GM19372 (cell line): ENCODE data around the gene TWIST2.

ENCODE experiments used
- ATAC-seq: cut with Tn5 transposase; IDR thresholded peaks from one replicate; pipeline ENCODE4 v1.9.1; 2021; ENCODE audit warnings: mild to moderate bottlenecking, low read depth, moderate library complexity; ENCODE audit not compliant: unreplicated experiment

Gene TWIST2

DNA sequence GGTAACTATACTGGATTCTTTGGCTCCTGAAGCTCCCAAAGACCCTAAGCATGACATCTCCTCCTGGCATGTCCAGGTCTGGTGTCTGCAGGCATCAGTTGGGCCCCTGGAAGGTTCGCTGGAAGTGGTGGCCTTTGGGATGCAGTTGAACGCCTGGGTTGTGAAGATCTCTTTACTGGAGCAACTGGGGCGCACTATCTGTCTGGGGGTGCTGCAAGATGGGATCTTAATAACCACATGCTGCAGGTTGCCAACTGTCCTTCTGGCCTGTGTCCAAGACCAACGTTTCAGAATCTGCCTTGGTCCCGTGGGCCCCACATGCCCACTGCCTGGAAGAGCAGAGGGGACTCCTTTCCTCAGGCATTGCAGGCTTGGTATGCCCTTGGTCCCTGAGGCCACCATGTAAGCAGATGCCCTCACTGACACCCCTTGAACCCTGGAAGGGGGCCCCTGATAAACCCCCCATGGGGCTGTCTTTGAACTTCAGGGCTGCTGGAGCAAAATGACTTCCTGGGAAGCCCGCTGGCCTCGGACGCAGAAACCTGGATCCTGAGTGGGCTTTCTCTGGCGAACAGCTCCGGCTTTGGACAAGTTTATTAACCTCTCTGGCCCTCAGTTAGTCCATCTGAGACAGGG lies 101.9 kb downstream of the TWIST2 start:
- no peak for ATAC-seq

DNA sequence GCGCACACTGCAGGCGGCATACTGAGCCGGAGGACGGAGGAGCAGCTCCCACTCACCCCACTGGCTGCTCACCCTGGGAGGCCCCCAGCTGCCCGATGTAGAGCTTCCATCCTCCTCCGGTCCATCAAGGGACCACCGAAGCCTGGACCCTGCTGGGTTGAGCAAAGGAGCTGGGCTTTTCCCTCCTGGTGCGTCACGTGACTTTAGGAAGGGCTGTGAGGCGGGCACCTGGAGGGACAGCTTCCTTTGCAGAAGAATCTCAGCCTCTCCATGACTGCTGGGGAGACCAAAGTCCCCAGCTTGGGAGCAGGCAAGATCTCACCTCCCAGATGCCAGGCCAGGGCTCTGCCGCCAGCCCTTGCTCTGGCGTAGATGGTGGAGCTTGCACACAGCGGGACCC lies 102.7 kb downstream of the TWIST2 start:
- ATAC-seq, result no peak

DNA sequence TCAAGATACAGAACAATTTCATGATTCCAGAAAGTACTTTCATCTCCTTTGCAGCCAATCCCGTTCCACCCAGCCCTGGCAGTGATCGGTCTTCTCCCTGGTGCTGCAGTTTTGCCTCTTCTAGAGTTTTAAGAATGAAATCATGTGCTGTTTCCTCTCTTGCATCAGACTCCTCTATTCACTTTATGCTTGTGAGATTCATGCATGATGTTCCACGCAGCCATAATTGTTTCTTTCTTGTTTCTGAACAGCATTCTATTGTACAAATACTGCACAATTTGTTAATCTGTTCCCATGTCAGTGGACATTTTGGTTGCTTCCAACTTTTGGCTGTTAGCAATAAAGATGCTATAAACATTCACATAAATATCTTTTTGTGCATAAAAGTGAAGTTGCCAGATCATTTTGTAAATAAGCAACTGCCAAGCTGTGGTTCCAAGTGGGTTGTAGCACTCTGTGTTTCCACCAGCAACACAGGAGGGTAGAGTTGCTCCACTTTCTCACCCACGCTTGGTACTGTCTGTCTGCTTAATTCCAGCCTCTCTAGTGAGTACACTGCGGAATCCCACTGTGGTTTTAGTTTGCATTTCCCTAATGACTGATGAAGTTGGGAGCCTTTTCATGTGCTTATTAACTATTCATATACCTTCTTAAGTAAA lies 104.5 kb downstream of the TWIST2 start:
- no peak for ATAC-seq

DNA sequence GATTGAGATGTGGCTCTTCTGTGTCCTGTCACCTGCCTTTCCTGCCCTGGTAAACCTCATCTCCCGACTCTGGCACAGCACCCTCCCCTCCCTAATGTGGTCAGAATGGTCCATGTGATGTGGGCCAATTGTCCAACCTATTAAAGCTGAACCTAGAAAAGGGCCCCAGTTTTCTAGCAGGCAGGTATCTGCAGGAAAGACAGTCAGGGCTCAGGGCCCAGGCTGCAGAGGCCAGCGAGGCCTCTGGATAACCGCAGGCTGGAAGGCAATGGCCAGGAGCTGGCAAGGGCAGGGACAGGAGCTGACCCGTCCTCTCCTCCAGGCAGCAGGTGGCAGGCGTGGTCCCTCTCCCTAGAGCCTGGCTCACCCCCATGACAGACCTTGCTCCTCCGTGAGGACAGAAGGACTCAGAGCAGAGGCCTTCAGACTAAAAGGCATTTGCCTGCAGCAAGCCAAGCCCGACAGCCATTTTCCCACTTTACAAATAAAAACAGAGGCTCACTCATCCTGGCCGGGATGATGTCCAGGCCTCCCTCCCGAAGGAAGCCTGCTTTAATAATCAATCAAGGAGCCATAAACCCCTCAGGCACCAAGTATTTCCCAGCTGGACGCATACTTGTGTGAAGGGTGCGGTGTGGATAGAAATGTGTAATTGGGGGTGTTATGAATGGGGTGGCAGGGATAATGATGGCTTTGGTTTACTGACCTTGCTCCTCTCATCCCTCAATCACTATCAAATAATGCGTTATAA lies 107.1 kb downstream of the TWIST2 start:
- ATAC-seq, result no peak

DNA sequence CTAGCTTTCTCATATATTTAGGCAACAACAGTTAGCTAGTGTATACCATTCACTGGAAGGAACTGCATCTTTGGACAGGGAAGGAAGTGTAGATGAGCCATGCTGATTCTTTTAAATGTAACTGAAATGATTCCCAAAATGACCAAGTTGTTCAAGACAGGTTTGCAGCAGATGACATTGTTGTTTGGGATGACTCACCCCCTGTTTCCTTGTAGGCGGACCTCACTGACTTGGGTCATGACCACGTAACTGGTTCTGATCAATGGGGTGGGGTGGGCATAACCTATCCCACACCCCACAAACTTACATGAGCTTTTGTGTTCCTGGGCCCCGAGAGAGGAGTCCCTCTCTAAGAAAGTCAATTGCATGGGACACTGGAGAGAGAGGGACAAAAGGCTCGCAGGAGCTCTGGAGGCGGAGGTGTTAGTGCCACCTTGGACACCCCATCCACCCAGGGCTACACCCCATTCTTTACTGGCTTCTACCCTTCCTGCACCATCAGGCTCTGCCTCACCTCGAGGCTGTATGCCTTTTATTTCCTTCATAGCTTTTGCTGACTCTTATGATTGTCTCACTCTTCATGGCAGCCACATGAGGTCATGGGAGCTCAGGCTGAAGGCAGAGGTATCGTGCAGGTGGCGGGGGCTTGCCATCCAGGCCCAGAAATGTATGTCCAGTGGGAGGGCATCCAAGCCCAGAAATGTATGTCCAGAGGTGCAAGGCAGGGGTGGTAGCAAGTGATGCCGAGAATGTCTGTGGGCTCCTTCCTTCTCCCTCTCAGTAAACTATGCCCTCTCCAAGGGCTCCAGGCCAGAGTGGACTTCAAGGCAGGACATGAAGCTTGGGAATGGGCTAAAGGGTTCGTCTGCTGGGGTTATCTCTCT lies 108.0 kb downstream of the TWIST2 start:
- no peak for ATAC-seq

DNA sequence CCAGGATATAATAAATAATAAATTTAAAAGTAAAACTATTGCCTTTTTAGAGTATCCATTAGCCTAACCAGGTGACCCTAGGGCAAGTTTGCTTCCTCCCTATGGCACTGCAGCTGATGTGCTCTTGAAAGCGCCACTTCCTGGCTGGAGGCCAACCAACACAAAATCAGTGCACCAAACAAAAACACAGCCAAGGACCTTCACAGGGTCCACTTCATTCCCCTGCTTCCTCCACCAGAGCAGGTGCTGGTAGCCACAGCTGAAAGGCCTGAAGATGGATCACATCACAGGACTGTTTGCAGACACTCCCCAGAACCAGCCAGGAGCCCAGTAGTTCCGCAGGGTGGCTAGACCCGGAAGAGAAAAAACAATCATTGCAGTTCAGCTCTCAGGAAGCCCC lies 108.8 kb downstream of the TWIST2 start:
- no peak for ATAC-seq
